HG03432 (cell line): ENCODE data around the gene CADPS.

Source experiments
- ATAC-seq: cut with Tn5 transposase; IDR thresholded peaks from one replicate; pipeline ENCODE4 v1.9.1; 2021; ENCODE audit warnings: mild to moderate bottlenecking, moderate library complexity; ENCODE audit not compliant: unreplicated experiment

Gene CADPS

DNA sequence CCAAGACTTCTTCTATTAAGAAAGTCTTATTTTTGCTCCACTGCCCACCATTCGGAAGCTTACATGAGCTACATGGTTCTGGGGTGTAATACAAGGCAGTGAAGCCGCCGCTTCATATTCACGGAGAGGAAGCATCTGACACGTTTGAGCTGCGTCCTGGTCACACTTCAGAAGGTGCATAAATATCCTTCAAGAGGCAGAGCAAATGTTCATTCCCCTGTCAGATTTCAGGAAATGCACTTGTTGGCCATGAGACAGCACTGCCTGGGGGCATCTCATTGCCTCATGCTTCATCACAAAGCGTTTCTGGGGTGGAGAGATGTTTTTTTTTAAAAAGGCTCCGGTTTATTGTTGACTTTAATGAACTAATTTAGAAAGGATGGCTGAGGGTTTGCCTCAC lies 119.9 kb downstream of the CADPS start:
- ATAC-seq, result no peak

GRCh38 chr3:62749657-62750056 lies 125.6 kb downstream of the CADPS start:
- ATAC-seq, result no peak

- ATAC-seq, result no peak
Observed at GRCh38 chr3:62749130-62749529, 126.1 kb downstream of the CADPS start.

GRCh38 chr3:62737449-62737848 lies 137.8 kb downstream of the CADPS start:
- ATAC-seq, result no peak

DNA sequence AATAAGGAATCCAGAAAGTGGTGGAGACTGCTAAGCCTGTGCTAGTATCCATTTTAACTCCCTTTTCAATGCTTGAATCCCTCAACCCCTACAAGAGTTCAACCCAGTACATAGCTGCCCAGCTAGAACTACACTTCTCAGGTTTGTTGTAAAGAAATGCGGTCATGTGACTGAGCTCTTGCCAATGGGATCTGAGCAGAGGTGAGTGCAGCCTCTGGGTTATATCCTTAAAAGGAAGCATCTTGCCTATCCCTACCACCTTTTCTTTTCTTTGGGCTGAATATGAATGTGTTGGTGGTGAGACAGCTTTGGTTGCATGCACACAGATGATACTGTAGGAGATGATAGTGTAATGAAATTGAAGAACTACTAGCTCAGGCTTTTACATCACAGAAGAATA lies 139.7 kb downstream of the CADPS start:
- ATAC-seq, result no peak

- ATAC-seq, result no peak
Observed at GRCh38 chr3:62732183-62732904, 142.9 kb downstream of the CADPS start.

DNA sequence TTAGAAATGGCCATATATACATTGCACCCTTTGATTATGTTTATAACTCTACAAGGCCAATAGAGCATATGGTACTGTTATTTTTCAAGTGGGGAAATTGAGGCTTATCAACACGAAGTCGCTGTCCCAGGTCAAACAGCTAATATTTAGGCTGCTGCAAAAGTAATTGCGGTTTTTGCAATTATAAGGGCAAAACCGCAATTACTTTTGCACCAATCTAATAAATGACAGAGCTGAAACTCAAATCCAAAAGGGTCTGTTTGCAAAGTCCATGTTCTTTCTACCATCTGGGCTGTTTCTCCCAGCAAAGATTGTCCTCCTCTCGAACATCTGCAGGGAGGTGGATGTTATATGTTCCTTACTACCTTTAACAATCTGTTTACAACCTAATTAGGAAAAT lies 147.2 kb downstream of the CADPS start:
- ATAC-seq, result no peak

DNA sequence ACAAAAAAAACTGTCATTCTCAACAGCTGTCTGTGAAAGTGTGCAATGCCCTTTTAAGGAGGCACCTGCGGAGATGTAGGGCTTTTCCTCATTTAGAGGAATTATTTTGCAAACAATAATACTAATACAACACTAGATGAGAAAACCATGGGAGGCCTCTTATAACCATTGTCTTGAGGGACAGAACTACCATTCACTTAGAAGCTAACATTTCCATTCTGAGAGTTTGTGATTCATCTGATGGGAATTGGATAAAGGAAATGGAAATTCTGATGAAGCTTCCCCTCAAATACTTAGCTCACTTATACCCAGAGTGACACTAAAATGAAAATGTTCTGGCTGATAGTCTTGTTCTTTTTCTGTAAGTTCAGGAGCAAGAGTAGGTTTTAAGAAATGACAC lies 147.7 kb downstream of the CADPS start:
- ATAC-seq, result no peak

DNA sequence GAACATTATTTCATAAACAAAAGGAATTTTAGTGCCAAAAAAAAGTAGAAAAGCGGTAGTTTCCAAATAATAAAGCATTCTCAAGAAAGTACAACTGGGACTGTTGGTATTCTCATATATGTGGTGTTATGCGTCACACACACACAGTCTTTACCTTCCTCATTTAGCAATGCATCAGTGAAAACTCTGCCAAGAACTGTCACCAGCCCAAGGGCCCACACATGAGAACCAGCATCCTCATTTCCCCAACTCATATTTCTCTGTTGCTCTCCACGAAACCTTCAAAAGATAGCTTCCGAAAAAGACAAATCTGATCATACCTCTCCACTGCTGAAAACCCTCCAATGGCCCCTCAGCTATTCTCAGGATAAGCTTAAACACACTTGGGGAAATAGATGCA lies 150.7 kb downstream of the CADPS start:
- ATAC-seq, result no peak

GRCh38 chr3:62723914-62724217 lies 151.3 kb downstream of the CADPS start:
- ATAC-seq, result no peak

GRCh38 chr3:62723166-62723913 lies 151.9 kb downstream of the CADPS start:
- ATAC-seq, result no peak

DNA sequence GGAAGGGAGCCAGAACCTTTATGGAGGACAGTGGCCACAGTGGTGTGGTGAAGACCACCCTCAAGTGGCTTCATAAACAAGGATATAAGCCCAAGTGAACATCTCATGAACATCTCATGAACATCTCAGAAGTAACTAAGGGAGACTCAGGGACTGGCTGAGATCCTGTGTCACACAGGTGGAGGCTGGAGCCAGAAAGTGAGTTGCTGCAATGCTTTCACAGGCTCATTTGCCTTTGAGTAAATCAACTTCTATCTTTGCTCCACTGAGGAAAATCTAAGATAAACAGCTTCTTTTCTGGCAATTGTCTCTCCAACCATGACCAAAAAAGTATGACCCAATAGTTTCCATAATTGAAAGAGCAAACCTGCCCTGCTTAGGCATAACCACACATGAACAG lies 152.9 kb downstream of the CADPS start:
- no peak for ATAC-seq

GRCh38 chr3:62718515-62719320 lies 156.5 kb downstream of the CADPS start:
- no peak for ATAC-seq

DNA sequence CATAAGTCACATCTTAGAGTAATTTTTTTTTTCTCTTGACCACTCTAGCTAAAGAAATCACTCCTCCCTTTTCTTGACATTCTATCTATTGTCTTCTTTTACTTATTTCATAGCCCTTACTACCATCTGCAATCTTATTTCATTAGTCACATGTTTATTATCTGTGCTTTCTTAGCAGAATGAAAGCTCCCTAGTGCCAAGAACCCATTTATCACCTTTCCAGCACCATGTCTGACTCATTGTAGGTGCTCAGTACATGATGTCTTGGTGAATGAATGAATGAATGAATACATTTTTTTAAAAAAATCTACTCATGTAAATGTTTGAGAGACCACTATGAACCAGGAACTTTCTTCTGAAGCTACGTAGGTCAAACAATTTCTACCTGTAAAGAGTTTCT lies 157.2 kb downstream of the CADPS start:
- ATAC-seq, result no peak

- ATAC-seq, result no peak
Observed at GRCh38 chr3:62712746-62713145, 162.5 kb downstream of the CADPS start.

DNA sequence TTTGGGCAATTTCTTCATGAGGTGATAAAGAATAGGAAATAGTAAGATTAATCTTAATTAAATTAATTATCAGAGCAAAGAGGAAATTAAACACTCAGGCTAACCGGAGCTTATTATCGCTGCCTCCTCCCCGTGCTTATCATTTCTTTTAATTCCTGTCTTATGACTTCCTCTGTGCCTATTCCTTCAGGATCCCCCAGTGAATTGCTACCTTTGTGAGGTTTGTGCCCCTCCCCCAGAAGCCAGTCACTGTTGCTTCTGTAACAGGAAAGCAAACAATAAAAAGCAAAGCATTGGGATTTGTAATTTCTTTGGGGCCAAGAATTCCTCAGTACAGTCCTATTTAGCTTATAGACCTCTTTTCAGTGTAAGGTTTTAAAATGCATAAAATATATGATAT lies 164.5 kb downstream of the CADPS start:
- ATAC-seq, result no peak

DNA sequence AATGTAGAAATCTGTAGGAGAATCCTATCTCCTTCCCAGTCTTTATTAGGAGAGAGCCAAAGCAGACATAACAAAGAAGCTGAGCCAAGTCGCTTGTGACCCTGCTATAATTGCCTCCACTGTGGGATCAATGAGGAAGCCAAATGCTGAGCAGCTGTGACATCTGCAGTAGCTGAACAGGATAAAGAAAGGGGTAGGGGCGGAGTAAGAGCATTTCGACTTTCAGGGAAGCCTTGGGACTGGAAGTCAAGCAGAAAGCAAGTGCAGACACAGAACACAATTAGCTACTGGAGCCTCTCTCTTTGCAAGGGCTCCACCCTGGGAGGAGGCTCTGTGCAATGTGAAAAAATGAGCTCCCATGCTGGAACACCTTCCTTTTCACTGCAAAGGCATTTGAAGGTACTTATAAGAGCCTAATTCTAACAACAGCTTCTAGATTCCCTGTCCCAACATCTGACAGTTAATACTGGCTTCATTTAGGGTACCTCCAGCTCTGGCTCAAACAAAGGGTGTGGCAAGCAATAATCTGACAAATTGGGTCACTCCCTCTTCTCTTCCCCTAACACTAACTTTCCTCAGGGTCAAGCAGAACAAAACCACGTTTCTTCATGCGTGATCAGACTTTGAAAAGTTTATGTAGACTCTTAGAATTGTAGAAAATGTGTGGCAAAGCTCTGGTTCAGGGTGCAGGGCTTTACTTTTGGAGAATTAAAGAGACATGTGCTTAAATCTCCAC lies 166.4 kb downstream of the CADPS start:
- ATAC-seq, result no peak

DNA sequence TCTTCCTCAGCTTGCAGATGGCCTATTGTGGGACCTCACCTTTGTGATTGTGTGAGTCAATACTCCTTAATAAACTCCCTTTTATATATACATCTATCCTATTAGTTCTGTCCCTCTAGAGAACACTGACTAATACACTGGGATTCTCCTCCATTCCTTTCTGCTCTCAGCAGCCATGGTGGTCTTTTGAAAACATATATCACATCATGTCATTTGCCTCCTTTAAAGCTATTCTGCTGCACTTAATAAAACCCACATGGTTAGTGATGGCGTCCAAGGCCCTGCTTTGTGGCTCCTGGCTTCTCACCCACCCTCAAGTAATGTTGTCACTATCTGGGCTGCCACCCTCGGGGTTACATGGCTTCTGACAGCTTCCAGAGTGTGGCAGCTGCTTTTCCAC lies 169.5 kb downstream of the CADPS start:
- no peak for ATAC-seq

DNA sequence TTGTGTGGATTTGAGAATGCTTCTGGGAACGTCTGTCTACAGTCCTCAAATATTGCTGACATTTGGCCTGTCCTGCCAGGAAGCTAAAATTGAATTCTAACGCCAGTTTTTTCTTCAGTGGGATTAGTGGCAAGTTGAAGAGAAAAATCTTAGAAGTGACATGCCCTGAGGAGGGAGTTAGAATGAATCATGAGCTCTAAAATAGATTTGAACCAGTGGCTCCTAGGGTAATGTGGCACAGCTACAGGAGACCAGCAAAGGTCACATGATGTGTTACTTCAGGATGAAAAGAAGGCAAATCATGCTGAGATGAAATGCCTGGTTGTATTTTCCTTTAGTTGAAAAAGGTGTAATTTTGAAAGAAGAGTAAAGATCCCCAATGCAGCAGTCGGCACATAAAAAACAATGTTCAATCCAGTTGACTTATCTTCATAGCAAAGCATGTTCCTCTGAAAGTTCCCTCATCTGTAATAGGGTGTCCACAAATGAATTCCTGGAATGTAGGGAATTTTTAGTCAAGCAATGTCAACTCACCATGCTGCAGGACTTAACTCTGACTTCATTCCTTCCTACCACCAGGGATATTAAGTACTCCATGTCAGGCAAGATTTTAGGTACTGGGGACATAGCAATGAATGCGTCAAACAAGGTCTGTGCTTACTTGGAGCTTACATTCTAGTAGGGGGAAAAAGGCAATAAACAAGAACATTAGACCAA lies 171.6 kb downstream of the CADPS start:
- no peak for ATAC-seq

- ATAC-seq, result no peak
Observed at GRCh38 chr3:62700357-62700756, 174.9 kb downstream of the CADPS start.

GRCh38 chr3:62699728-62700127 lies 175.5 kb downstream of the CADPS start:
- ATAC-seq, result no peak
